HepG2 (cell line): Measurements from ENCODE around the gene LMAN2. TPM values are rescaled to one million over a fixed set of nuclear protein-coding genes. Genes with fewer than 3 reads are reported as not detected.
"Not testable (repeated sequence)": the region's sequence is repeated elsewhere in the genome, so short reads cannot be mapped to it uniquely, and the experiment has no call there.

Source experiments
- ATAC-seq: fragments of 200-7000 bp; cut with Tn5 transposase; 3 replicates; pipeline ENCODE4 v1.9.1; 2020; ENCODE audit warnings: mild to moderate bottlenecking, moderate library complexity
- BruUV-seq: library from RNA; stranded (reverse); fragments of 400-500 nt; replicated peaks from 2 replicates; lab custom pipeline; 2021; lab: Mats Ljungman, UMichigan
- CTCF ChIA-PET: fragments of 300-600 bp; formaldehyde crosslinking; extraction: SDS; loops from one replicate; lab custom pipeline; 2021; ENCODE audit warnings: low total read pairs, inconsistent platforms, low intra/inter-chr PET ratio; lab: Yijun Ruan, JAX
- POLR2A ChIA-PET: fragments of 350-600 bp; sonication (Branson Sonifier 250); formaldehyde crosslinking; loops from one replicate; lab custom pipeline; 2020; ENCODE audit warnings: antibody characterized with exemption, inconsistent platforms; lab: Yijun Ruan, JAX
- DNase-seq: peaks from one replicate; pipeline ENCODE4 v3.0.0-alpha.2; 2015; ENCODE audit warnings: low spot score
- FAIRE-seq: peaks from 3 replicates; lab custom pipeline; 2011; peaks lifted over from hg19 to GRCh38; lab: Jason Lieb, UNC
- H2AFZ ChIP-seq: one replicate; pipeline ENCODE4 v1.6.1; 2011; ENCODE audit warnings: low read length, inconsistent platforms
- H3K27ac ChIP-seq: fragments of 300-600 bp; 3 replicates; pipeline ENCODE4 v1.8.0; 2011; ENCODE audit warnings: mixed run types, mild to moderate bottlenecking, mixed read lengths, low read length, inconsistent platforms; ENCODE audit not compliant: insufficient read depth; ENCODE audit errors: extremely low read length
- H3K27me3 ChIP-seq, 2 experiments: fragments of 200-600 bp in 1 of 2; 2 replicates in 1 of 2; 3 replicates in 1 of 2; pipeline versions ENCODE4 v1.6.0 to v1.8.0; 2011; ENCODE audit warnings: low read length in 2 of 2, mild to moderate bottlenecking in 2 of 2, moderate library complexity in 2 of 2, inconsistent platforms in 1 of 2; ENCODE audit not compliant: insufficient read depth in 2 of 2, control insufficient read depth in 1 of 2
- H3K36me3 ChIP-seq, 2 experiments: fragments of 200-600 bp in 1 of 2; replicated peaks in 1 of 2; 2 replicates in 1 of 2; 3 replicates in 1 of 2; pipeline versions ENCODE4 v1.5.1 to v1.8.0; 2011; ENCODE audit warnings: low read length in 2 of 2, inconsistent platforms in 1 of 2; ENCODE audit not compliant: insufficient read depth in 2 of 2, control insufficient read depth in 1 of 2
- H3K4me1 ChIP-seq: 2 replicates; pipeline ENCODE4 v1.5.1; 2012; ENCODE audit warnings: low read length, inconsistent platforms; ENCODE audit not compliant: insufficient read depth
- H3K4me2 ChIP-seq: 2 replicates; pipeline ENCODE4 v1.6.0; 2011; ENCODE audit warnings: low read depth, low read length, inconsistent platforms
- H3K4me3 ChIP-seq, 3 experiments: fragments of 200-600 bp in 1 of 3; sonication (generic), shearing (Covaris generic) in 1 of 3; replicated peaks in 1 of 3; 2 replicates each; pipeline ENCODE4 v1.5.1; 2011 to 2016; ENCODE audit warnings: low read length in 3 of 3, inconsistent platforms in 2 of 3, low read depth in 2 of 3, mild to moderate bottlenecking in 2 of 3, control low read depth in 1 of 3, mixed read lengths in 1 of 3; ENCODE audit not compliant: insufficient read depth in 1 of 3
- H3K79me2 ChIP-seq: one replicate; pipeline ENCODE4 v1.6.1; 2011; ENCODE audit warnings: low read length, inconsistent platforms; ENCODE audit not compliant: insufficient read depth
- H3K9ac ChIP-seq: 2 replicates; pipeline ENCODE4 v1.6.0; 2011; ENCODE audit warnings: mild to moderate bottlenecking, low read depth, low read length, inconsistent platforms; ENCODE audit not compliant: insufficient read depth
- H3K9me3 ChIP-seq: 2 replicates; pipeline ENCODE4 v1.5.1; 2012; ENCODE audit warnings: mild to moderate bottlenecking, low read length
- H4K20me1 ChIP-seq: 2 replicates; pipeline ENCODE4 v1.6.0; 2011; ENCODE audit warnings: inconsistent platforms, mild to moderate bottlenecking, low read length, moderate library complexity; ENCODE audit not compliant: insufficient read depth
- MTF2 ChIP-seq: sonication (generic); formaldehyde crosslinking; IDR thresholded peaks from 2 replicates; pipeline ENCODE4 v1.5.0; 2020; ENCODE audit warnings: missing genetic modification reagents, borderline replicate concordance
- NFRKB ChIP-seq: fragments of 450-650 bp; IDR thresholded peaks from 2 replicates; pipeline ENCODE4 v1.6.1; 2017
- POLR2A ChIP-seq, 2 experiments: IDR thresholded peaks; 2 replicates each; pipeline ENCODE4 v1.6.1; 2011; ENCODE audit warnings: low read depth in 2 of 2, low read length in 2 of 2, mild to moderate bottlenecking in 1 of 2, moderate library complexity in 1 of 2; ENCODE audit not compliant: insufficient read depth in 1 of 2
- SNRNP70 ChIP-seq: fragments of 200-400 bp; formaldehyde crosslinking; IDR thresholded peaks from 2 replicates; pipeline ENCODE4 v1.6.1; 2017; ENCODE audit warnings: mild to moderate bottlenecking, low read depth, low read length, moderate library complexity
- STAG1 ChIP-seq: sonication (generic); formaldehyde crosslinking; IDR thresholded peaks from 2 replicates; pipeline ENCODE4 v1.4.0; 2020; ENCODE audit warnings: missing genetic modification reagents
- ZNF138 ChIP-seq: sonication (generic); formaldehyde crosslinking; IDR thresholded peaks from 2 replicates; pipeline ENCODE4 v1.5.0; 2020; ENCODE audit warnings: mild to moderate bottlenecking, low read depth, missing genetic modification reagents
- ZSCAN31 ChIP-seq: sonication (generic); formaldehyde crosslinking; IDR thresholded peaks from 2 replicates; pipeline ENCODE4 v1.5.0; 2020; ENCODE audit warnings: low read depth, mild to moderate bottlenecking, missing genetic modification reagents
- WGBS: methylation state at CpG from one replicate; pipeline ENCODE4 v1.1.6; 2017; ENCODE audit warnings: low lambda C conversion rate; 5-methylcytosine and 5-hydroxymethylcytosine counted together
- in situ Hi-C: cut with HindIII; loops from 2 replicates; pipeline ENCODE4 v1.10.0; 2017; ENCODE audit warnings: low pct_unique_long_range_greater_than_20kb; ENCODE audit not compliant: extremely low pct_ligation_motif_present
- intact Hi-C: fragments of 100-400 bp; cut with micrococcal nuclease; formaldehyde crosslinking; loops from one replicate; pipeline ENCODE4 v1.10.0; 2022; ENCODE audit not compliant: unreplicated experiment
- polyA plus RNA-seq, 8 experiments: library from polyadenylated mRNA; depleted of rRNA in 3 of 8; stranded (reverse) in 7 of 8; unstranded in 1 of 8; fragments of >200 nt; fragmentation: Illumina TruSeq in 4 of 8; extraction: Trizol in 4 of 8; gene quantifications; 2 replicates each; pipeline versions ENCODE4 v1.2.1 to v1.2.3, GENCODE V29; 2011 to 2016; ENCODE audit warnings: low read depth in 4 of 8, missing spikeins in 1 of 8, mixed read lengths in 1 of 8; ENCODE audit not compliant: insufficient read depth in 1 of 8
- total RNA-seq, 5 experiments: library from RNA; depleted of rRNA; stranded (reverse); fragments of >200 nt; fragmentation: Illumina TruSeq; extraction: Trizol; gene quantifications; 2 replicates each; pipeline ENCODE4 v1.2.3, GENCODE V29; 2016; ENCODE audit warnings: low read depth in 1 of 5
- TF ChIP-seq, protein P1 (sequence below): IDR thresholded peaks from 2 replicates; pipeline ENCODE4 v1.6.1; 2016; ENCODE audit warnings: low read depth
- TF ChIP-seq, protein P2 (sequence below): sonication (generic); formaldehyde crosslinking; IDR thresholded peaks from 2 replicates; pipeline ENCODE4 v1.5.1; 2020; ENCODE audit warnings: missing genetic modification reagents, mild to moderate bottlenecking, borderline replicate concordance

The LMAN2 gene
- total and polyA plus RNA-seq, 2 of the 13 experiments (the other 11 are each of a cell fraction or from before 2014, with no cell fraction given): 191 to 197 TPM

GRCh38 chr5:177376107-177376506, 24.6 kb upstream of the LMAN2 start (continued):
- TF ChIP-seq, protein P1, sequence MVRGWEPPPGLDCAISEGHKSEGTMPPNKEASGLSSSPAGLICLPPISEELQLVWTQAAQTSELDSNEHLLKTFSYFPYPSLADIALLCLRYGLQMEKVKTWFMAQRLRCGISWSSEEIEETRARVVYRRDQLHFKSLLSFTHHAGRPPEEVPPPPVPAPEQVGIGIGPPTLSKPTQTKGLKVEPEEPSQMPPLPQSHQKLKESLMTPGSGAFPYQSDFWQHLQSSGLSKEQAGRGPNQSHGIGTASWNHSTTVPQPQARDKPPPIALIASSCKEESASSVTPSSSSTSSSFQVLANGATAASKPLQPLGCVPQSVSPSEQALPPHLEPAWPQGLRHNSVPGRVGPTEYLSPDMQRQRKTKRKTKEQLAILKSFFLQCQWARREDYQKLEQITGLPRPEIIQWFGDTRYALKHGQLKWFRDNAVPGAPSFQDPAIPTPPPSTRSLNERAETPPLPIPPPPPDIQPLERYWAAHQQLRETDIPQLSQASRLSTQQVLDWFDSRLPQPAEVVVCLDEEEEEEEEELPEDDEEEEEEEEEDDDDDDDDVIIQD: no peak

DNA sequence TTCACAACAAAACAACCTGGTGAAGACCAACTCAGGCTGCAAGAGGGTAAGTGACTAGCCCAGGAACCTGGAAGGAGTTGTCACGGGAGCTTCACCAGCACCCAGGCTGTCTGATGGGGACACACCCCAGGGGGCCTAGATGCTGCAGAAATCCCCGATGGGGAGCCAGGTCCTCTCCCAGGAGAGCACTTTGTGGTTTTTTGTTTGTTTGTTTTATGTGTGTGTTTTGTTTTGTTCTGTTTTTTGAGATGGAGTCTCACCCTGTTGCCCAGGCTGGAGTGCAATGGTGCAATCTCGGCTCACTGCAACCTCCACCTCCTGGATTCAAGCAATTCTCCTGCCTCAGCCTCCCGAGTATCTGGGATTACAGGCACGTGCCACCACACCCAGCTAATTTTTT, 24.0 kb upstream of the LMAN2 start:
- BruUV-seq, H3K79me2 ChIP-seq, intact Hi-C loops, H2AFZ ChIP-seq, DNase-seq, in situ Hi-C loops, H3K36me3 ChIP-seq, H3K27ac ChIP-seq, ATAC-seq, FAIRE-seq, CTCF ChIA-PET, H3K4me3 ChIP-seq, H4K20me1 ChIP-seq, H3K9ac ChIP-seq, H3K4me2 ChIP-seq, H3K27me3 ChIP-seq, H3K9me3 ChIP-seq: not testable (repeated sequence)
- POLR2A ChIA-PET: interaction anchor here (0.8 to 1.2 kb wide), 2 partner anchors 9 to 73 kb away, joined by 3 to 4 read pairs; no protein-coding TSS in a partner anchor
- 76% methylated on average over 5 of the region's 5 CpGs for WGBS
- H3K4me1 ChIP-seq: peaks cover 83% of the 10 kb centered on the region

GRCh38 chr5:177374211-177374610, 22.7 kb upstream of the LMAN2 start:
- no peak overlapping the region for H3K27ac ChIP-seq

More at GRCh38 chr5:177374211-177374610, 22.7 kb upstream of the LMAN2 start:
- no peak overlapping the region for H3K4me2 ChIP-seq
- DNase-seq: no peak
- no peak for FAIRE-seq
- WGBS: 94% methylated on average over 5 of the region's 5 CpGs
- H3K4me1 ChIP-seq: peaks cover 83% of the 10 kb centered on the region
- CTCF ChIA-PET: no interaction called here
- intact Hi-C loops: no loop called here
- POLR2A ChIA-PET: no interaction called here
- TF ChIP-seq, protein P2, sequence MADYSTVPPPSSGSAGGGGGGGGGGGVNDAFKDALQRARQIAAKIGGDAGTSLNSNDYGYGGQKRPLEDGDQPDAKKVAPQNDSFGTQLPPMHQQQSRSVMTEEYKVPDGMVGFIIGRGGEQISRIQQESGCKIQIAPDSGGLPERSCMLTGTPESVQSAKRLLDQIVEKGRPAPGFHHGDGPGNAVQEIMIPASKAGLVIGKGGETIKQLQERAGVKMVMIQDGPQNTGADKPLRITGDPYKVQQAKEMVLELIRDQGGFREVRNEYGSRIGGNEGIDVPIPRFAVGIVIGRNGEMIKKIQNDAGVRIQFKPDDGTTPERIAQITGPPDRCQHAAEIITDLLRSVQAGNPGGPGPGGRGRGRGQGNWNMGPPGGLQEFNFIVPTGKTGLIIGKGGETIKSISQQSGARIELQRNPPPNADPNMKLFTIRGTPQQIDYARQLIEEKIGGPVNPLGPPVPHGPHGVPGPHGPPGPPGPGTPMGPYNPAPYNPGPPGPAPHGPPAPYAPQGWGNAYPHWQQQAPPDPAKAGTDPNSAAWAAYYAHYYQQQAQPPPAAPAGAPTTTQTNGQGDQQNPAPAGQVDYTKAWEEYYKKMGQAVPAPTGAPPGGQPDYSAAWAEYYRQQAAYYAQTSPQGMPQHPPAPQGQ: no peak
- TF ChIP-seq POLR2A (IDR thresholded peaks at IDR 0.05; ENCODE audit: insufficient read depth in 1 of 2, low read depth in 2 of 2, low read length in 2 of 2): no peak
- no peak for TF ChIP-seq STAG1 (CRISPR knock-in tag)
- TF ChIP-seq SNRNP70: no peak
- TF ChIP-seq ZSCAN31 (CRISPR knock-in tag): no peak
- TF ChIP-seq ZNF138 (CRISPR knock-in tag): no peak
- no peak for TF ChIP-seq MTF2 (CRISPR knock-in tag)
- no peak for TF ChIP-seq NFRKB
- no peak for ATAC-seq
- in situ Hi-C loops: loop anchor here (25.0 kb wide), 1 partner anchor 837 kb away; the partner anchor contains the start of genes CDHR2 and RNF44
- no peaks in the 10 kb centered on the region for H4K20me1 ChIP-seq
- peaks cover 8% of the 10 kb centered on the region for H3K79me2 ChIP-seq
- 0 out of 5 replicates have a peak, but pooled peaks cover 0 to 4% of the 10 kb centered on the region in 2 experiments for H3K36me3 ChIP-seq
- no peak overlapping the region for H2AFZ ChIP-seq
- no peak overlapping the region for H3K4me3 ChIP-seq
- H3K9me3 ChIP-seq: no peaks in the 10 kb centered on the region
- H3K9ac ChIP-seq: no peak overlapping the region
- BruUV-seq: no TSS peak
- no peaks in the 10 kb centered on the region; a peak in 1 of 5 replicates for H3K27me3 ChIP-seq
